Neural cell (in vitro differentiated cells): ENCODE measurements around the gene EHD1.

ENCODE experiments used
- CTCF ChIP-seq: fragments of 450-650 bp; IDR thresholded peaks from 2 replicates; pipeline ENCODE4 v1.5.1; 2014; ENCODE audit warnings: antibody characterized with exemption, mild to moderate bottlenecking, moderate library complexity; ENCODE audit not compliant: poor library complexity, severe bottlenecking
- EP300 ChIP-seq: fragments of 450-650 bp; conservative IDR thresholded peaks from 2 replicates; pipeline ENCODE4 v1.6.1; 2014; ENCODE audit warnings: antibody characterized with exemption, mild to moderate bottlenecking, moderate library complexity; ENCODE audit not compliant: poor library complexity, severe bottlenecking
- MXI1 ChIP-seq: fragments of 450-650 bp; conservative IDR thresholded peaks from 2 replicates; pipeline ENCODE4 v1.6.1; 2014; ENCODE audit warnings: antibody characterized with exemption, mild to moderate bottlenecking; ENCODE audit not compliant: poor library complexity, severe bottlenecking
- POLR2AphosphoS5 ChIP-seq: IDR thresholded peaks from 2 replicates; pipeline ENCODE4 v1.6.1; 2012
- SMC3 ChIP-seq: fragments of 450-650 bp; conservative IDR thresholded peaks from 2 replicates; pipeline ENCODE4 v1.6.1; 2014; ENCODE audit warnings: antibody characterized with exemption, mild to moderate bottlenecking, moderate library complexity; ENCODE audit not compliant: poor library complexity
- TAF1 ChIP-seq: IDR thresholded peaks from 2 replicates; pipeline ENCODE4 v1.6.1; 2012; ENCODE audit warnings: low read depth

- TF ChIP-seq CTCF: no peak
- no peak for TF ChIP-seq SMC3
- TF ChIP-seq POLR2AphosphoS5: no peak
- TF ChIP-seq MXI1: no peak
- no peak for TF ChIP-seq TAF1
- no peak for TF ChIP-seq EP300
Observed at GRCh38 chr11:64864473-64865285, 13.7 kb downstream of the EHD1 start.
